ENCODE results near the gene ACSF3. TPM values are rescaled to one million over a fixed set of nuclear protein-coding genes. Genes with fewer than 3 reads are reported as not detected.

Gene ACSF3
- total and polyA plus RNA-seq, 2 experiments from 2014 or later, result 20.7 to 28.0 TPM

DNA sequence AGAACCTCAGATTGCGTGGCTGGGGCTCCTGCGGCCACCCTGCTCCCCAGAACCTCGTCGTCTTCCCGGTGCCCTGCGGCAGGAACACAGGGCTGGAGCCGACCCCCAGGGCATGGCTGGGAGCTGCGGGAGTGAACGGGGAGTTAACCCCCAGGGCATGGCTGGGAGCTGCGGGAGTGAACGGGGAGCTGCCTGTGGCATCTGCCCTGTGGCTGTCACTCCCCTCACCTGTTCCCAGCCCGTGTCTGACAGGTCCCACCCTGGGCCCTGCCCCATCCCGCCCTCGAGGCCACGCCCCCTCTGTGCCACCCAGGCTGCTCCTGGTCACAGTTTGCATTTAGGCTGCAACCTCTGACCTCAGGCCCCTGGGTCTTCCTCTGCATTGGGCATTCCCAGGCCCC, 39.4 kb upstream of the ACSF3 start:
- H3K36me3 ChIP-seq (replicated peaks; ENCODE audit: insufficient read depth, low read depth), result no peaks in the 10 kb centered on the region
- no peaks in the 10 kb centered on the region for H3K9me2 ChIP-seq (replicated peaks; ENCODE audit: insufficient read depth)
- H3K4me2 ChIP-seq, result no peak overlapping the region
- no peak overlapping the region for H3K4me3 ChIP-seq
- H3K9me3 ChIP-seq (ENCODE audit: low read depth), result no peaks in the 10 kb centered on the region
- H2AFZ ChIP-seq, result no peak overlapping the region
- no peaks in the 10 kb centered on the region for H3K4me1 ChIP-seq (ENCODE audit: insufficient read depth)
- no peak overlapping the region for H3K27ac ChIP-seq
- H4K20me1 ChIP-seq (ENCODE audit: insufficient read depth, poor library complexity, severe bottlenecking), result no peaks in the 10 kb centered on the region
- no peaks in the 10 kb centered on the region for H3K27me3 ChIP-seq
- H3K79me2 ChIP-seq, result no peaks in the 10 kb centered on the region
- no peak for DNase-seq (ENCODE audit: low spot score)
- WGBS (ENCODE audit: low lambda C conversion rate, missing lambda C conversion rate), result 92% methylated on average over 9 of the region's 15 CpGs
- TF ChIP-seq EZH2phosphoT487 (IDR thresholded peaks at IDR 0.05; ENCODE audit: low read depth, severe bottlenecking, unreplicated experiment) (no peak), EZH2 (IDR thresholded peaks at IDR 0.05; ENCODE audit: borderline replicate concordance) (no peak), CTCF (IDR thresholded peaks at IDR 0.05; ENCODE audit: poor library complexity) (no peak)

GRCh38 chr16:89054714-89055113, 38.9 kb upstream of the ACSF3 start:
- no peaks in the 10 kb centered on the region for H3K36me3 ChIP-seq (replicated peaks; ENCODE audit: insufficient read depth, low read depth)
- H3K9me2 ChIP-seq (replicated peaks; ENCODE audit: insufficient read depth), result no peaks in the 10 kb centered on the region
- H3K79me2 ChIP-seq, result no peaks in the 10 kb centered on the region
- no peaks in the 10 kb centered on the region for H4K20me1 ChIP-seq (ENCODE audit: insufficient read depth, poor library complexity, severe bottlenecking)
- H3K4me1 ChIP-seq (ENCODE audit: insufficient read depth), result no peaks in the 10 kb centered on the region
- H3K27me3 ChIP-seq, result no peaks in the 10 kb centered on the region
- no peak for DNase-seq (ENCODE audit: low spot score)
- H3K4me3 ChIP-seq, result no peak overlapping the region
- H3K9me3 ChIP-seq (ENCODE audit: low read depth), result no peaks in the 10 kb centered on the region
- WGBS (ENCODE audit: low lambda C conversion rate, missing lambda C conversion rate), result 94% methylated on average over 11 of the region's 11 CpGs
- no peak overlapping the region for H3K27ac ChIP-seq
- TF ChIP-seq EZH2 (IDR thresholded peaks at IDR 0.05; ENCODE audit: borderline replicate concordance) (no peak), EZH2phosphoT487 (IDR thresholded peaks at IDR 0.05; ENCODE audit: low read depth, severe bottlenecking, unreplicated experiment) (no peak), CTCF (IDR thresholded peaks at IDR 0.05; ENCODE audit: poor library complexity) (no peak)
- no peak overlapping the region for H2AFZ ChIP-seq
- no peak overlapping the region for H3K4me2 ChIP-seq

DNA sequence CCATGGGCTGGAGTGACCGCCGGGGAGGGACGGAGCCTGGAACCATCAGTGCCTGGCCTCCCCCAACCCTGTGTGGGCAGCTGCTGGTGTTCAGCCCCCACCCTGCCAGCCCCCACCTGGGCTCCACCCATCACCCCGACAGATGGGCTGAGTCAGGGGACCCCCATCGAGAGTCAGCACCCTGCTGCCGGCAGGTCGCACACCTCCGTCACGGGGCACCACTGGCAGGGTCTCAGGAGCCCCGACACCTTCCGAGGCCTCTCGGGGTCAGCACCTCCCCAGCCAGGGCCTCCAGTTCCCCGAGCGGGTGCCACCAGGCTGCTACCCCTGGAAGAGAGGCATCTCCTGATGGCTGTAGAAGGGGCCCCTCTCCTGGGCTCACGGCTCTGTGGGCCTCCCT, 38.3 kb upstream of the ACSF3 start:
- WGBS (ENCODE audit: low lambda C conversion rate, missing lambda C conversion rate), result 79% methylated on average over 15 of the region's 15 CpGs
- H4K20me1 ChIP-seq (ENCODE audit: insufficient read depth, poor library complexity, severe bottlenecking), result no peaks in the 10 kb centered on the region
- H3K27me3 ChIP-seq, result no peaks in the 10 kb centered on the region

More for the DNA sequence above, 38.3 kb upstream of the ACSF3 start:
- H3K36me3 ChIP-seq (replicated peaks; ENCODE audit: insufficient read depth, low read depth), result no peaks in the 10 kb centered on the region
- H3K4me1 ChIP-seq (ENCODE audit: insufficient read depth), result no peaks in the 10 kb centered on the region
- H3K4me3 ChIP-seq, result no peak overlapping the region
- no peaks in the 10 kb centered on the region for H3K9me3 ChIP-seq (ENCODE audit: low read depth)
- H3K4me2 ChIP-seq, result no peak overlapping the region
- H3K27ac ChIP-seq, result no peak overlapping the region
- H3K9me2 ChIP-seq (replicated peaks; ENCODE audit: insufficient read depth), result no peaks in the 10 kb centered on the region
- H3K79me2 ChIP-seq, result no peaks in the 10 kb centered on the region
- DNase-seq (ENCODE audit: low spot score), result no peak
- TF ChIP-seq CTCF (IDR thresholded peaks at IDR 0.05; ENCODE audit: poor library complexity), result no peak
- TF ChIP-seq EZH2phosphoT487 (IDR thresholded peaks at IDR 0.05; ENCODE audit: low read depth, severe bottlenecking, unreplicated experiment), result no peak
- no peak for TF ChIP-seq EZH2 (IDR thresholded peaks at IDR 0.05; ENCODE audit: borderline replicate concordance)
- no peak overlapping the region for H2AFZ ChIP-seq

All from hepatocyte (in vitro differentiated cells).